Calu3 (cell line): ENCODE data around the gene LRRIQ3. TPM values are rescaled to one million over a fixed set of nuclear protein-coding genes. Genes with fewer than 3 reads are reported as not detected.

ENCODE experiments used
- BruUV-seq: library from RNA; stranded (reverse); fragments of 400-500 nt; replicated peaks from 2 replicates; lab custom pipeline; 2021; lab: Mats Ljungman, UMichigan
- CTCF ChIA-PET: fragments of 300-600 bp; sonication (Branson Sonifier 250); formaldehyde crosslinking; loops from one replicate; lab custom pipeline; 2022; ENCODE audit warnings: antibody characterized with exemption; lab: Charles Lee
- DNase-seq: peaks from one replicate; pipeline ENCODE4 v3.0.0; 2022
- H3K27ac Mint-ChIP-seq: one replicate; pipeline ENCODE4 v1.8.0; 2022; ENCODE audit warnings: mixed read lengths; ENCODE audit not compliant: unreplicated experiment
- H3K27me3 Mint-ChIP-seq: one replicate; pipeline ENCODE4 v1.8.0; 2022; ENCODE audit warnings: mixed read lengths; ENCODE audit not compliant: unreplicated experiment
- H3K36me3 Mint-ChIP-seq: one replicate; pipeline ENCODE4 v1.8.0; 2022; ENCODE audit warnings: mild to moderate bottlenecking, moderate library complexity, mixed read lengths; ENCODE audit not compliant: insufficient read depth, unreplicated experiment
- H3K4me1 Mint-ChIP-seq: one replicate; pipeline ENCODE4 v1.8.0; 2022; ENCODE audit warnings: mild to moderate bottlenecking, low read depth, mixed read lengths; ENCODE audit not compliant: unreplicated experiment
- H3K4me3 Mint-ChIP-seq: one replicate; pipeline ENCODE4 v1.8.0; 2022; ENCODE audit warnings: mild to moderate bottlenecking, low read depth, moderate library complexity, mixed read lengths; ENCODE audit not compliant: unreplicated experiment
- H3K9me3 Mint-ChIP-seq: one replicate; pipeline ENCODE4 v1.8.0; 2022; ENCODE audit warnings: low read depth, mixed read lengths; ENCODE audit not compliant: unreplicated experiment
- CTCF ChIP-seq: fragments of 200-600 bp; IDR thresholded peaks from one replicate; pipeline ENCODE4 v1.8.0; 2022; ENCODE audit warnings: antibody characterized with exemption; ENCODE audit not compliant: unreplicated experiment
- intact Hi-C: fragments of 100-400 bp; cut with micrococcal nuclease; formaldehyde crosslinking; loops from one replicate; pipeline ENCODE4 v1.10.0; 2022; ENCODE audit not compliant: unreplicated experiment
- total RNA-seq: library from RNA; stranded (reverse); gene quantifications from 2 replicates; pipeline ENCODE4 v1.2.3, GENCODE V29; 2022

Gene LRRIQ3
- total RNA-seq, 1 experiment from 2014 or later: 0.52 TPM

DNA sequence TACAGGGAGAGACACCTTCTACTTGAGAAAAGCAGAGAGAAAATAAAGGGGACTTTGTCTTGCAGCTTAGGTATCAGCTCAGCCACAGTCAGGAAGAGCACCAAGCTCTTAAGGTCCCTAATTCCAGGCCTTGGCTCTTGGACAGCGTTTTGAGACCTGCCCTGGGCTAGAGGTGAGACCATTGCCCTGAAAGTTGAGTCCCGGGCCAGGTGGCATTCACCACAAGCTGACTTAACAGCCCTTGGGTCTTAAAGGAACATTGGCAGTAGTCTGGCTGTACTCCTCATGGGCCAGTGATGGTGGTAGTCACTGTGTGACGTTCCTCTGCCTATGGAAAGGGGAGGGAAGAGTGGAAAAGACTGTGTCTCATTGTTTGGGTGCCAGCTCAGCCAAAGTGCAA, 25.5 kb upstream of the LRRIQ3 start:
- BruUV-seq: no TSS peak
- Mint-ChIP-seq H3K27me3 (no peaks in the 10 kb centered on the region), H3K36me3 (no peaks in the 10 kb centered on the region), H3K4me3 (no peak overlapping the region), H3K27ac (no peak overlapping the region), H3K4me1 (no peaks in the 10 kb centered on the region), H3K9me3 (peaks cover 16% of the 10 kb centered on the region)
- intact Hi-C loops: no loop called here
- TF ChIP-seq CTCF: no peak
- no peak for DNase-seq
- CTCF ChIA-PET: no interaction called here

DNA sequence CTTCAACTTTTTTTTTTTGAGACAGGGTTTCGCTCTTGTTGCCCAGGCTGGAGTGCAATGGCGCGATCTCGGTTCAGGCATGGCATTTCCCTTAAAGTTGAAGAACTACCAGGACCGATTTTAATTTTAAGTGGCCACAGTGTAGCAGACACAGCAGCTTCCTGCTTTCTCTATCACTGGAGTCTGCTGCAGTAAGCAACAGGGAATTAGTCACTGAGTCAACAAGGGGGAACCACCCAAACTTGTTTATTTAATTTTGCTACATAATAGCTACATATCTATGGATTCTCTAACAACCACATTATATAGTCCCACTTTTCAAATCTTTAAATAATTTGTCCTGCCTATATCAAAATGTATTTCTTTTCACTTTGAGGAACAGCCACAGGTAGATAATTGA, 24.7 kb upstream of the LRRIQ3 start:
- Mint-ChIP-seq H3K9me3 (peaks cover 16% of the 10 kb centered on the region), H3K27ac (no peak overlapping the region), H3K27me3 (no peaks in the 10 kb centered on the region), H3K4me3 (no peak overlapping the region), H3K36me3 (no peaks in the 10 kb centered on the region), H3K4me1 (no peaks in the 10 kb centered on the region)
- BruUV-seq: no TSS peak
- CTCF ChIA-PET: interaction anchor here (0.7 kb wide), 1 partner anchor 308 kb away, joined by 3 read pairs; no protein-coding TSS in a partner anchor
- peak; percentile 0 for DNase-seq
- intact Hi-C loops: no loop called here
- no peak for TF ChIP-seq CTCF

DNA sequence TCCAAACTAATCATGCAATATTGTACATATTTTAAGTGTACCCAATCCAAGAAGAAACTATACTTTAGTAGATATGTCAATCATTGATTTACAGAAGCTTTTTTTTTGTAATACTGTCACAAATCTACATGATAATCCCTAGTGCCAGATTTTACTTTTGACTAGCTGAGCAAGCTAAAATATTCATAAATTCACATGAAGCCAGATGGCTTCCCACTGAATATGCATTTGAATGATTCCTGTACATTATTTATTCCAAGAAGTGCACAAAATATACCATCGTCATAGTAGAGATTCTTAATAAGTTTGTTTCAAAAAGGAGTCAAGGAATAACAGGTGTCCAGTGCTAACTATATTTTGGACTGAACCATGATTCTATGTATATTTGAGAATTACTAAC, 17.3 kb upstream of the LRRIQ3 start:
- H3K36me3 Mint-ChIP-seq: no peaks in the 10 kb centered on the region
- H3K27ac Mint-ChIP-seq: no peak overlapping the region
- H3K4me1 Mint-ChIP-seq: no peaks in the 10 kb centered on the region
- CTCF ChIA-PET: no interaction called here
- no peak for TF ChIP-seq CTCF
- intact Hi-C loops: no loop called here
- BruUV-seq: no TSS peak
- DNase-seq: no peak
- peaks cover 2% of the 10 kb centered on the region for H3K9me3 Mint-ChIP-seq
- no peak overlapping the region for H3K4me3 Mint-ChIP-seq
- no peaks in the 10 kb centered on the region for H3K27me3 Mint-ChIP-seq

- intact Hi-C loops: no loop called here
- TF ChIP-seq CTCF: no peak
- H3K27me3 Mint-ChIP-seq: no peaks in the 10 kb centered on the region
- no TSS peak for BruUV-seq
- H3K4me3 Mint-ChIP-seq: no peak overlapping the region
- no peaks in the 10 kb centered on the region for H3K36me3 Mint-ChIP-seq
- H3K4me1 Mint-ChIP-seq: no peaks in the 10 kb centered on the region
- no peak for DNase-seq
- H3K9me3 Mint-ChIP-seq: no peaks in the 10 kb centered on the region
- H3K27ac Mint-ChIP-seq: no peak overlapping the region
- CTCF ChIA-PET: no interaction called here
Measured at GRCh38 chr1:74205266-74205665, 7.3 kb upstream of the LRRIQ3 start.
